Activated CD4-positive, alpha-beta memory T cell treated with anti-CD3 and anti-CD28 coated beads, Interleukin-2, amount 10 ng/mL, durations not matched to agents 7 days and 5 days (primary cell): ENCODE measurements around the gene SMIM41. TPM values are rescaled to one million over a fixed set of nuclear protein-coding genes. Genes with fewer than 3 reads are reported as not detected.

Experiments used
- CTCF ChIA-PET: fragments of 350-600 bp; sonication (Branson Sonifier 250); formaldehyde crosslinking; loops from one replicate; lab custom pipeline; 2021; ENCODE audit warnings: antibody characterized with exemption, inconsistent platforms; lab: Charles Lee
- POLR2A ChIA-PET: fragments of 350-600 bp; sonication (Branson Sonifier 250); formaldehyde crosslinking; loops from one replicate; lab custom pipeline; 2021; ENCODE audit warnings: antibody characterized with exemption; lab: Charles Lee
- DNase-seq: peaks from one replicate; pipeline ENCODE4 v3.0.0-alpha.2; 2020
- H3K27ac Mint-ChIP-seq: one replicate; pipeline ENCODE4 v1.8.0; 2021; ENCODE audit warnings: mild to moderate bottlenecking, mixed read lengths
- H3K27me3 Mint-ChIP-seq: one replicate; pipeline ENCODE4 v1.8.0; 2021; ENCODE audit warnings: mixed read lengths
- H3K36me3 Mint-ChIP-seq: one replicate; pipeline ENCODE4 v1.8.0; 2021; ENCODE audit warnings: low read depth, mixed read lengths
- H3K4me1 Mint-ChIP-seq: one replicate; pipeline ENCODE4 v1.8.0; 2021; ENCODE audit warnings: mixed read lengths
- H3K4me3 Mint-ChIP-seq: one replicate; pipeline ENCODE4 v1.8.0; 2021; ENCODE audit warnings: mild to moderate bottlenecking, mixed read lengths
- H3K9me3 Mint-ChIP-seq: one replicate; pipeline ENCODE4 v1.8.0; 2021; ENCODE audit warnings: mixed read lengths
- total RNA-seq, 2 experiments: library from RNA; stranded (reverse); gene quantifications; one replicate each; pipeline ENCODE4 v1.2.3, GENCODE V29; 2021

SMIM41 gene
- total RNA-seq, 2 experiments from 2014 or later = not detected

DNA sequence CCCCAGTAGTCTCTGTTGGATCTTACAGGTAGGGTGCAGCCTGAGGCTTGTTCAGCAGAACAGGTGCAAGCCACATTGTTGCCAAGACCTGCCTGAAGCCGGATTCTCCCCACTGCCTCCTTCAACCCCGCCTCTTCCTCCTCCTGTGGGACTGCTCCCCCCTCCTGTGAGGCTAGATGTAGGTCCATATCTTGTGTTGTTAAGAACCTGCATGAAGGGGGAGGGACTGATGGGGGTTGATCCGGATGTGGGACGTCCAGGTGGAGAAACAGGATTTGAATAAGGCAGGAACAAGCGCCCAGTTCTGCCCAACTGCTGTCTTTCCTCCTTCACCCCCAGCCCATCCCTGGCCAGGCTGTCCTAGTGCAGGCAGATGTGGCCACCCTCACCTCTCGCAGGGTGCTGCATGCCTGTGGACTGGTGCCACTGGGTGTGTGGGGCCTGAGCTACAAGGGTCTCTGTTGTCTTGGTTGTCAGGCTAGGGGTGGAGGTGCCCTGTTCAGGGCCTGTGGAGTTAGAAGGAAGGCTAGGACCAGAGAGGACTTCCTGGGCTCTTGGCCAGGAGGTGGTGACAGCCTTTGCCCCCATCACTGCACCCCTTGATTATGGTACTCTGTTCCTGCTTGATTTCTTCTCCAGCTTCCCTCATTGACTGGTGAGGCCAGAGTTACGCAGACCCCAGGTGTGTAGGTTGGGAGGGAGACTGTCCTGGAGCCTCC lies 26.9 kb upstream of the SMIM41 start:
- CTCF ChIA-PET = interaction anchor here (1.2 to 2.4 kb wide), 3 partner anchors 10 to 72 kb away, joined by 3 to 37 read pairs (median 4); no protein-coding TSS in a partner anchor
- Mint-ChIP-seq H3K36me3 (no peaks in the 10 kb centered on the region), H3K4me1 (peaks cover 37% of the 10 kb centered on the region), H3K4me3 (peak overlapping the region; percentile 85), H3K27ac (no peak overlapping the region), H3K27me3 (peaks cover 6% of the 10 kb centered on the region), H3K9me3 (no peaks in the 10 kb centered on the region)
- POLR2A ChIA-PET = interaction anchor here (0.9 to 3.1 kb wide), 6 partner anchors 9 to 27 kb away, joined by 3 to 28 read pairs (median 14); partner anchors contain the start of gene ATG101
- DNase-seq = no peak

DNA sequence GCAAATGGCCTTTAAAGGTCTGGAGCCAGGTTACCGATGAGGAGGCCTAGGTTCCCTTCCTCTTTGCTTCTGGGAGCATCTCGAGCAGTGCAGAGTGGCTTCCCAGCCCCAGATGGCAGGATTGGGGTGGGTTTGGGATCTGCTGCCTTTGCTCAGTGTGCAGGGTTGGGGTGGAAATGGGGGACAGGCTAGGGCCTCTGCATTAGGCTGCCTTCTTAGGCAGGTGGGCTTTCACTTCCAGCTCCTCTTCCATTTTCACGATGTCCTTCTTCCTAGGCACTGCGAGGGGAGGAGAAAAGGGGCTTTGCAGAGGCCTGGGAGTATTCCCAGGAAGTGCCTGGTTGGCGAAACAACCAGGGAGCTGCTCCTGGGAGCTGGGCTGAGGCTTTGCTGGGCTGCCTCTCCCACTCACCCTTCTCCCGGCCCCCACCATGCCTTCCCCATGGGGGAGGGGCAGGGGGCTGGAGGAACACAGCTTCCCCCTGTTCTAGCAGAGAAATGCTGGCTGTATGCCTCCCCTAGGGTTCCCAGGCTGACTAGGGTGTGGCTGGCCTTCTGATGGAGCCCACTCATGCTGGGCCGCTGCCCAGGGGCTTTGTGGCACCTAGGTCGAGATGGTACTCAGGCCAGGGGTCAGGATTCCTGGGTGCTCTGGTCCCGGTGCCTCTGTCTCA lies 25.8 kb upstream of the SMIM41 start:
- ChIA-PET POLR2A (interaction anchor here (0.9 to 1.5 kb wide), 2 partner anchors 16 to 22 kb away, joined by 3 to 5 read pairs; partner anchors contain the start of gene ATG101), CTCF (interaction anchor here (2.1 kb wide), 1 partner anchor 28 kb away, joined by 10 read pairs; no protein-coding TSS in a partner anchor)
- no peaks in the 10 kb centered on the region for H3K9me3 Mint-ChIP-seq
- no peaks in the 10 kb centered on the region for H3K36me3 Mint-ChIP-seq
- no peak for DNase-seq
- peaks cover 6% of the 10 kb centered on the region for H3K27me3 Mint-ChIP-seq
- H3K4me1 Mint-ChIP-seq = peaks cover 37% of the 10 kb centered on the region
- H3K27ac Mint-ChIP-seq = no peak overlapping the region
- H3K4me3 Mint-ChIP-seq = no peak overlapping the region

DNA sequence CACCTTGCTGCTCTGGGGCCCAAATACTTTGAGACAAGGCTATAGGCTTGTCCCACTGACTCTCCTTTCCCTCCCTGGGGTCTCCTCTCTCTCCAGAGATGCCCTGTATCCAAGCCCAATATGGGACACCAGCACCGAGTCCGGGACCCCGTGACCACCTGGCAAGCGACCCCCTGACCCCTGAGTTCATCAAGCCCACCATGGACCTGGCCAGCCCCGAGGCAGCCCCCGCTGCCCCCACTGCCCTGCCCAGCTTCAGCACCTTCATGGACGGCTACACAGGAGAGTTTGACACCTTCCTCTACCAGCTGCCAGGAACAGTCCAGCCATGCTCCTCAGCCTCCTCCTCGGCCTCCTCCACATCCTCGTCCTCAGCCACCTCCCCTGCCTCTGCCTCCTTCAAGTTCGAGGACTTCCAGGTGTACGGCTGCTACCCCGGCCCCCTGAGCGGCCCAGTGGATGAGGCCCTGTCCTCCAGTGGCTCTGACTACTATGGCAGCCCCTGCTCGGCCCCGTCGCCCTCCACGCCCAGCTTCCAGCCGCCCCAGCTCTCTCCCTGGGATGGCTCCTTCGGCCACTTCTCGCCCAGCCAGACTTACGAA lies 25.2 kb upstream of the SMIM41 start:
- Mint-ChIP-seq H3K4me3 (no peak overlapping the region), H3K9me3 (no peaks in the 10 kb centered on the region)

DNA sequence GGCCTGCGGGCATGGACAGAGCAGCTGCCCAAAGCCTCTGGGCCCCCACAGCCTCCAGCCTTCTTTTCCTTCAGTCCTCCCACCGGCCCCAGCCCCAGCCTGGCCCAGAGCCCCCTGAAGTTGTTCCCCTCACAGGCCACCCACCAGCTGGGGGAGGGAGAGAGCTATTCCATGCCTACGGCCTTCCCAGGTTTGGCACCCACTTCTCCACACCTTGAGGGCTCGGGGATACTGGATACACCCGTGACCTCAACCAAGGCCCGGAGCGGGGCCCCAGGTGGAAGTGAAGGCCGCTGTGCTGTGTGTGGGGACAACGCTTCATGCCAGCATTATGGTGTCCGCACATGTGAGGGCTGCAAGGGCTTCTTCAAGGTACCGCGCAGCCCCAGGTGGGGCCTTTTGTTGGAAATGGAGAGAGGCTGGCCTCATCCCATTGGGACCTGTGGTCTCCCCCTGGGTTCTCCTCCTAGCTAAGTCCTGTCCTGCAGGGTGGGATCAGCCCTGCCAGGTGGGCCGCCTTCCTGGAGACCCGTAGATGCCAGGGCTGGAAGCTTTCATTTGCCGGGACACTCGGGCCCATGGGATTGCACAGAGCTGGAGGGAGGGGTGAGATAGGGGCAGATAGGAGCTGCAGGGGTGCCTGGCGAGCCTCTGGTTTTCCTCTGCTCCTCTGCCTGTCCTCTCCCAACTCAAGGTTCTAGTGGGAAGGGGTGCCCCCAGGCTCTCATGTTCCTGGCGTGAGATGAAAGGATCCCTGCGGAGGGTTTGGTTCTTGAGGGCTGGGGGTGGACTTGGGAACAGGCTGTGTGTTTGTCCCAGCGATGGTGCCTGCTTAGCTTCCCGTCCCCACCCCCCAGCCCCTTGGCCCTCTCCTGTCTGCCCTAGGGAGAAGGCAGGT lies 24.4 kb upstream of the SMIM41 start:
- CTCF ChIA-PET = interaction anchor here (2.1 kb wide), 1 partner anchor 29 kb away, joined by 10 read pairs; no protein-coding TSS in a partner anchor
- POLR2A ChIA-PET = no interaction called here
- Mint-ChIP-seq H3K9me3 (no peaks in the 10 kb centered on the region), H3K4me3 (no peak overlapping the region), H3K27me3 (no peaks in the 10 kb centered on the region), H3K36me3 (no peaks in the 10 kb centered on the region), H3K27ac (no peak overlapping the region), H3K4me1 (peaks cover 26% of the 10 kb centered on the region)
- no peak for DNase-seq

More for the DNA sequence above, 25.2 kb upstream of the SMIM41 start:
- DNase-seq = no peak
- Mint-ChIP-seq H3K27me3 (peaks cover 4% of the 10 kb centered on the region), H3K4me1 (peaks cover 34% of the 10 kb centered on the region), H3K36me3 (no peaks in the 10 kb centered on the region), H3K27ac (no peak overlapping the region)
- ChIA-PET CTCF (interaction anchor here (2.1 kb wide), 1 partner anchor 29 kb away, joined by 10 read pairs; no protein-coding TSS in a partner anchor), POLR2A (no interaction called here)

DNA sequence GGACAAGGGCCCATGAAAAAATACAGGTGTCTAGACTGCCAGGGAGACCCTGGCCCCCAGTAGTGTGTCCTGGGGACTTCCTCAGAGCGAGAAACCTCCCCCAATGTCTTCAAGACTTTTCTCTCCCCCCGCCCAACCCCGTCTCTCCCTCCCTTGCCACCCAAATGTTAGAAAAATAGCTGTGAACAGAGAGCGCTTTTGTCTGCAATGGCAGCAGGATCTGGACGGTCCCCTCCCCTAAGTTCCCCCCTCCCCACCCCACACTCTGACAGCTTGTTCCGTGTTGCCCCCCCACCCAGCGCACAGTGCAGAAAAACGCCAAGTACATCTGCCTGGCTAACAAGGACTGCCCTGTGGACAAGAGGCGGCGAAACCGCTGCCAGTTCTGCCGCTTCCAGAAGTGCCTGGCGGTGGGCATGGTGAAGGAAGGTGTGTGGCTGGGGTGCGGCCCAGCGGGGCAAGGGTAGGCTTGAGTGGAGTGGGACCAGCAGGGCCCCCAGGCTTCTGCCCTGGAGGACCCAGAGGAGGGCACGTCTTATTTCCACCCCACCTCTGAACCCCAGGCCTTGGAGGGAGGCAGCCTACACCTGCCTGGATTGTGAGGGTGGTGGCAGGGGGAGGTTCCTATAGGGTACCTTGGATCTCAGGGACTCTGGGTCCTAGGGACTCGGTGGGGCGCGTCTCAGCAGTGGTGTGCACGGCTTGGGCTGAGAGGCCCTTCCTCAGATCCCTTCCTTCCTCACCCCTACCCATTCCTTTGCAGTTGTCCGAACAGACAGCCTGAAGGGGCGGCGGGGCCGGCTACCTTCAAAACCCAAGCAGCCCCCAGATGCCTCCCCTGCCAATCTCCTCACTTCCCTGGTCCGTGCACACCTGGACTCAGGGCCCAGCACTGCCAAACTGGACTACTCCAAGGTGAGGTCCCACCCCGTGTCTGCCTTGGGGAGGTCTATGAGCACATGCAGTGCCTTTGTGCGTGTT lies 23.5 kb upstream of the SMIM41 start:
- Mint-ChIP-seq H3K4me1 (peaks cover 21% of the 10 kb centered on the region), H3K36me3 (no peaks in the 10 kb centered on the region), H3K27ac (no peak overlapping the region), H3K9me3 (no peaks in the 10 kb centered on the region), H3K4me3 (no peak overlapping the region), H3K27me3 (no peaks in the 10 kb centered on the region)
- DNase-seq = no peak
- ChIA-PET CTCF (interaction anchor here (0.9 to 2.1 kb wide), 3 partner anchors 12 to 33 kb away, joined by 3 to 10 read pairs (median 3); no protein-coding TSS in a partner anchor), POLR2A (interaction anchor here (1.1 kb wide), 1 partner anchor 26 kb away, joined by 3 read pairs; no protein-coding TSS in a partner anchor)

DNA sequence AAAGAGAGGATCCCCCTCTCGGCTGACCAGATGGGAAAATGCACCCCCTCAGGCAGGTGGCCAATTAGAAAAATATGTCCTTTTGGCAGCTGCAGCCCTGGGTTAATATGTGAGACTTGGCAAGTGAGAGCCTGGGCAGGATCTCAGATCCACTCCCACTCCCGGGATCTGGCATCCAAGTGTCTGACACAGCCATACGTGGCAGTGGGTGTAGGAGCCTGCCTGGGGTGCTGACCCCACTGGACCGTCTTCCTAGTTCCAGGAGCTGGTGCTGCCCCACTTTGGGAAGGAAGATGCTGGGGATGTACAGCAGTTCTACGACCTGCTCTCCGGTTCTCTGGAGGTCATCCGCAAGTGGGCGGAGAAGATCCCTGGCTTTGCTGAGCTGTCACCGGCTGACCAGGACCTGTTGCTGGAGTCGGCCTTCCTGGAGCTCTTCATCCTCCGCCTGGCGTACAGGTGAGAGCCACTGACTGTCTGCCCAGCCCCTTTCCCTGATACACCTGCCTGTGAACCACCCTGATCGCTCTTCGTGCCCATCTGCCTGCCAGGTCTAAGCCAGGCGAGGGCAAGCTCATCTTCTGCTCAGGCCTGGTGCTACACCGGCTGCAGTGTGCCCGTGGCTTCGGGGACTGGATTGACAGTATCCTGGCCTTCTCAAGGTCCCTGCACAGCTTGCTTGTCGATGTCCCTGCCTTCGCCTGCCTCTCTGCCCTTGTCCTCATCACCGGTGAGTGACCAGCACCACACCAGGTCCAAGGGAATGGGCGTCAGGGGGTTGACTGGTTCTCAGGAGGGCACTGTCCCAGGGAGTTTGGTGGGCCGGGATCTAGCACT lies 22.5 kb upstream of the SMIM41 start:
- Mint-ChIP-seq H3K4me3 (no peak overlapping the region), H3K36me3 (no peaks in the 10 kb centered on the region), H3K4me1 (peaks cover 12% of the 10 kb centered on the region), H3K27ac (no peak overlapping the region), H3K27me3 (no peaks in the 10 kb centered on the region), H3K9me3 (no peaks in the 10 kb centered on the region)
- DNase-seq = no peak
- ChIA-PET CTCF (interaction anchor here (0.8 to 1.0 kb wide), 3 partner anchors 11 to 34 kb away, joined by 3 read pairs; no protein-coding TSS in a partner anchor), POLR2A (interaction anchor here (1.1 kb wide), 1 partner anchor 25 kb away, joined by 3 read pairs; no protein-coding TSS in a partner anchor)

DNA sequence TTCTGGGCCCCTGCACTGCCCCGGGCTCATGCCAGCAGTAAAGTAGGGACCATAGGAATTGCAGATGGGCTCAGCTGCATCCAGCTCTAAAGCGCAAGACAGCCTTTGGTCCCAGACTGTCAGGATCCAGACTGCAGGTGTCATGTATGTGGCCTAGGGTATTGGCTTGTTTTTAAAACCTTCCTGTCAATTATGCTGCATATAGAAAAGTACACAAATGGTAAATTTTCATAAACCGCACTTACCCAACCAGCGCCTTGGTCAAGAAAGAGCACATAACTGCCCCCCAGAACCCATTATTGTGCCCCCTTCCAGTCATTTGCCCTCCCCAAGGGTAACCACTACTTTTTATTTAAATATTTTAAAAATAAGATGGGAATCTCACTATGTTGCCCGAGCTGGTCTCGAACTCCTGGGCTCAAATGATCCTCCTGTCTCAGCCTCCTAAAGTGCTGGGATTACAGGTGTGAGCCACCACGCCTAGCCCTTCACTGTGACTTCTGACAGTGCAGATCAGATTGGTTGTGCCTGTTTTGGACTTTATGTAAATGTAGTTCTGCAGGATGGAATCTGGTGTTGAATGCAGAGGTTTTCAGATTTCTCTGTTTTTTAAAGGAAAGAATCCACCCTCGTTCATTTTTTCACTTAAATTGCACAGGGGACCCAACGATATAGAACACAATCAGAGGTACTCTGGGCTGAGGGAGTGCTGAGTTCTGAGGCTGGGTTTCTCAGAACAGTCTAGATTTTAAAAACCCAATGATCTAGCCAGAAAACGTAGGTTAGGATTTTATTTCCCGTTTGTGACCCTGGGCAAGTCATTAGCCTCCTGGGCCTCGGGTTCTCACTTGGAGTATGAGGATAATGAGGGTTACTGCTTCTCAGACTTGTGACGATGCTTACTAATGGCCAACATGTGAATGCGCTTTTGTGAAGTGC lies 21.6 kb upstream of the SMIM41 start:
- no peaks in the 10 kb centered on the region for H3K36me3 Mint-ChIP-seq
- CTCF ChIA-PET = interaction anchor here (0.8 to 18.2 kb wide), 3 partner anchors 11 to 34 kb away, joined by 3 to 290 read pairs (median 3); no protein-coding TSS in a partner anchor
- no peaks in the 10 kb centered on the region for H3K27me3 Mint-ChIP-seq
- no peak for DNase-seq
- H3K9me3 Mint-ChIP-seq = no peaks in the 10 kb centered on the region
- H3K4me3 Mint-ChIP-seq = no peak overlapping the region
- peaks cover 3% of the 10 kb centered on the region for H3K4me1 Mint-ChIP-seq
- H3K27ac Mint-ChIP-seq = no peak overlapping the region
- POLR2A ChIA-PET = interaction anchor here (0.9 kb wide), 1 partner anchor 12 kb away, joined by 3 read pairs; the partner anchor contains the start of gene ATG101

DNA sequence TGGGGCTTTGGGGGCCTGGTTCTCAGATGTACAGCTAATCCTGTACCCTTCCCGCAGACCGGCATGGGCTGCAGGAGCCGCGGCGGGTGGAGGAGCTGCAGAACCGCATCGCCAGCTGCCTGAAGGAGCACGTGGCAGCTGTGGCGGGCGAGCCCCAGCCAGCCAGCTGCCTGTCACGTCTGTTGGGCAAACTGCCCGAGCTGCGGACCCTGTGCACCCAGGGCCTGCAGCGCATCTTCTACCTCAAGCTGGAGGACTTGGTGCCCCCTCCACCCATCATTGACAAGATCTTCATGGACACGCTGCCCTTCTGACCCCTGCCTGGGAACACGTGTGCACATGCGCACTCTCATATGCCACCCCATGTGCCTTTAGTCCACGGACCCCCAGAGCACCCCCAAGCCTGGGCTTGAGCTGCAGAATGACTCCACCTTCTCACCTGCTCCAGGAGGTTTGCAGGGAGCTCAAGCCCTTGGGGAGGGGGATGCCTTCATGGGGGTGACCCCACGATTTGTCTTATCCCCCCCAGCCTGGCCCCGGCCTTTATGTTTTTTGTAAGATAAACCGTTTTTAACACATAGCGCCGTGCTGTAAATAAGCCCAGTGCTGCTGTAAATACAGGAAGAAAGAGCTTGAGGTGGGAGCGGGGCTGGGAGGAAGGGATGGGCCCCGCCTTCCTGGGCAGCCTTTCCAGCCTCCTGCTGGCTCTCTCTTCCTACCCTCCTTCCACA lies 20.7 kb upstream of the SMIM41 start:
- Mint-ChIP-seq H3K9me3 (no peaks in the 10 kb centered on the region), H3K36me3 (no peaks in the 10 kb centered on the region), H3K4me1 (no peaks in the 10 kb centered on the region), H3K27me3 (no peaks in the 10 kb centered on the region), H3K4me3 (no peak overlapping the region), H3K27ac (no peak overlapping the region)
- DNase-seq = no peak
- CTCF ChIA-PET = interaction anchor here (1.9 to 18.2 kb wide), 2 partner anchors 11 to 35 kb away, joined by 5 to 290 read pairs; partner anchors contain the start of gene ATG101
- POLR2A ChIA-PET = interaction anchor here (0.9 kb wide), 1 partner anchor 11 kb away, joined by 3 read pairs; the partner anchor contains the start of gene ATG101
